Left renal cortex interstitium (tissue), 4 donors: Measurements from ENCODE around the gene TMEM243. TPM values are rescaled to one million over a fixed set of nuclear protein-coding genes. Genes with fewer than 3 reads are reported as not detected.

Experiments used
- DNase-seq, 4 donors: peaks; one replicate each; pipeline ENCODE4 v3.0.0-alpha.2; 2013; ENCODE audit warnings: low read depth in 4 of 4, low spot score in 2 of 4, missing footprints in 1 of 4
- polyA plus RNA-seq, 4 donors: library from polyadenylated mRNA; unstranded; fragments of 120-200 nt; gene quantifications; one replicate each; pipeline ENCODE4 v1.2.1, GENCODE V29; 2013; ENCODE audit not compliant: insufficient read length in 4 of 4

The TMEM243 gene
- polyA plus RNA-seq, 4 donors, result 39.7 to 44.6 (median 41.5) TPM

GRCh38 chr7:87170828-87171227 is 48.7 kb downstream of the TMEM243 start:
- no peak for DNase-seq

GRCh38 chr7:87164433-87164832 is 55.1 kb downstream of the TMEM243 start:
- no peak for DNase-seq

- no peak for DNase-seq
Measured at GRCh38 chr7:87159538-87159937, 60.0 kb downstream of the TMEM243 start.

- DNase-seq, result no peak
Measured at GRCh38 chr7:87156709-87157108, 62.8 kb downstream of the TMEM243 start.

- no peak for DNase-seq
Measured at GRCh38 chr7:87155788-87156187, 63.7 kb downstream of the TMEM243 start.

- no peak for DNase-seq
Measured at GRCh38 chr7:87154569-87154968, 65.0 kb downstream of the TMEM243 start.

GRCh38 chr7:87154166-87154565 is 65.4 kb downstream of the TMEM243 start:
- DNase-seq, result no peak

GRCh38 chr7:87152897-87153641 is 66.5 kb downstream of the TMEM243 start:
- DNase-seq, result peak in 2 of 4 donors; percentile 40 to 66

- DNase-seq, result peak; percentile 84 to 91 (median 90)
Measured at GRCh38 chr7:87152112-87152896, 67.2 kb downstream of the TMEM243 start, which contains the start of gene DMTF1. DMTF1 (plus strand) TSS chr7:87152453; CDS start chr7:87164942, 12,489 bp downstream.

- DNase-seq, result no peak
Measured at GRCh38 chr7:87151729-87152111, 67.8 kb downstream of the TMEM243 start.

- DNase-seq, result no peak
Measured at GRCh38 chr7:87151002-87151728, 68.4 kb downstream of the TMEM243 start.

GRCh38 chr7:87148332-87148955 is 71.1 kb downstream of the TMEM243 start:
- DNase-seq, result no peak

- no peak for DNase-seq
Measured at GRCh38 chr7:87147500-87147899, 72.0 kb downstream of the TMEM243 start.

- no peak for DNase-seq
Measured at GRCh38 chr7:87146740-87147386, 72.7 kb downstream of the TMEM243 start.

Other genes starting within 250 kb of the TMEM243 start
- gene ELAPOR2, start 160.1 kb downstream of the TMEM243 start, polyA plus RNA-seq, result 1 to 10 TPM; 5.9 to 9.5 (median 8.2) TPM
- 100 to 1,000 TPM; 104 to 267 (median 177) TPM for gene DMTF1, start 67.3 kb downstream of the TMEM243 start, polyA plus RNA-seq
- gene CROT, start 125.9 kb upstream of the TMEM243 start, polyA plus RNA-seq, result 10 to 100 TPM; 28.2 to 41.6 (median 34.9) TPM